Testis (tissue), 3 donors: Measurements from ENCODE around the gene ANO10. TPM values are rescaled to one million over a fixed set of nuclear protein-coding genes. Genes with fewer than 3 reads are reported as not detected.

ENCODE experiments used
- DNase-seq: peaks from one replicate; pipeline ENCODE4 v3.0.0-alpha.2; 2019
- H3K27ac ChIP-seq, 2 donors: fragments of 200-600 bp; sonication (generic); one replicate each; pipeline ENCODE4 v1.5.1; 2019
- H3K27me3 ChIP-seq: fragments of 200-600 bp; sonication (generic); one replicate; pipeline ENCODE4 v1.5.1; 2019
- H3K36me3 ChIP-seq: fragments of 200-600 bp; sonication (generic); one replicate; pipeline ENCODE4 v1.5.1; 2017; ENCODE audit warnings: low read depth; ENCODE audit errors: missing control alignments
- H3K4me1 ChIP-seq: fragments of 200-600 bp; sonication (generic); one replicate; pipeline ENCODE4 v1.5.1; 2019
- H3K4me3 ChIP-seq, 2 donors: fragments of 200-600 bp; sonication (generic); one replicate each; pipeline ENCODE4 v1.5.1; 2017 to 2019
- H3K9me3 ChIP-seq: fragments of 200-600 bp; sonication (generic); one replicate; pipeline ENCODE4 v1.5.1; 2017
- POLR2A ChIP-seq: fragments of 450-650 bp; IDR thresholded peaks from one replicate; pipeline ENCODE4 v1.6.1; 2017; ENCODE audit warnings: antibody characterized with exemption, mild to moderate bottlenecking, moderate library complexity
- WGBS, 2 donors: methylation state at CpG; one replicate each; pipeline ENCODE4 v1.1.5; 2018; 5-methylcytosine and 5-hydroxymethylcytosine counted together
- intact Hi-C: fragments of 100-400 bp; cut with DNase I; formaldehyde crosslinking; loops from one replicate; pipeline ENCODE4 v1.15.1; 2023; ENCODE audit warnings: low total_unique reads
- polyA plus RNA-seq: library from polyadenylated mRNA; stranded (reverse); fragments of 350-450 nt; fragmentation: Illumina TruSeq; extraction: RNeasy Lipid Tissue Mini Kit (QIAGEN cat#74804); gene quantifications from one replicate; pipeline ENCODE4 v1.2.3, GENCODE V29; 2014; ENCODE audit warnings: low read depth, low replicate concordance; ENCODE audit not compliant: insufficient read depth
- total RNA-seq, 2 donors: library from RNA; depleted of rRNA; stranded (reverse); fragments of >200 nt; gene quantifications; one replicate each; pipeline ENCODE4 v1.2.3, GENCODE V29; 2016
- TF ChIP-seq, protein P1 (sequence below), 3 experiments: fragments of 450-650 bp in 2 of 3; fragments of 200-600 bp in 1 of 3; sonication (generic) in 1 of 3; IDR thresholded peaks; one replicate each; pipeline ENCODE4 v1.5.1; 2016 to 2019; ENCODE audit warnings: antibody characterized with exemption in 3 of 3, mild to moderate bottlenecking in 2 of 3, moderate library complexity in 1 of 3

ANO10 gene
- total and polyA plus RNA-seq, 3 donors from 2014 or later: 19.9 to 26.3 (median 25.0) TPM

DNA sequence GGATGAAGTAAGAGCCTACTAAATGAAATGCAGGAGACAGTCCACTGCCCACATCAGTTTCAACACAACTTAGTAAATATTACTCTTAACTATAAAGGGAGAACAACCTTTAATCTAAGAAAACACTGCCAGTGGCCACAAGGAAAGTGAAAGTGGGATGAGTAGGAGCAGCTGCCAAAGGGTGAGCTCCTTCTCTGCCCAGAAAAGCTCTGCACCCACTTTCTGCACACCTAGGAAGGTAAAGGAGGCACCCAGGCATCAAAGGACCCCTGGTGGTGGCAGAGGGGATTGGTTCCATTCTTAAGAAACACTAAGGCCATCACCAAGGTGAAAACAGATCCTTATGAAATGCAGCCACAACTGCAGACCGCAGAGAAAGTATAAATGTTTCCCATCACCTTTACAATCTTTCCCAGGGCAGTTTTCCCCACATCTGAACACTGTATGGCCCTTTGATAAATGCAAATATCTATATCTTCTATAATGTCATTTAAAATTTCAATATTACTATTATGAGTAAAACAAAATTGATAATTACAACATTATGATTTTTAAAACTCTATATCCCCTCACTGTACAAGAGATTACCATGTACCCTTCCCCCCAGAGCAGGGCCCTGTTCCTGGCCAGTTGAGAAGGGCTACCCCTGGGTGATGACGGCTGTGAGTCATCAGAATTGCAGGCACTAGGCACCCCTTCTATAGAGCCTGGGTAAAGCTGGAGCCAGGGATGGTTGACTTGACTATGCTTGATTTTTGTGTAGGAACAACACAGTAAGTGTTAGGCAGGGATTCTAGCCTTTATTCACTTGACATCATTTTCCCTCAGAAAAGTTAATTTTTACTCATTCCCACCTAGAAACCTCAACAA is 243.5 kb downstream of the ANO10 start:
- TF ChIP-seq, protein P1, sequence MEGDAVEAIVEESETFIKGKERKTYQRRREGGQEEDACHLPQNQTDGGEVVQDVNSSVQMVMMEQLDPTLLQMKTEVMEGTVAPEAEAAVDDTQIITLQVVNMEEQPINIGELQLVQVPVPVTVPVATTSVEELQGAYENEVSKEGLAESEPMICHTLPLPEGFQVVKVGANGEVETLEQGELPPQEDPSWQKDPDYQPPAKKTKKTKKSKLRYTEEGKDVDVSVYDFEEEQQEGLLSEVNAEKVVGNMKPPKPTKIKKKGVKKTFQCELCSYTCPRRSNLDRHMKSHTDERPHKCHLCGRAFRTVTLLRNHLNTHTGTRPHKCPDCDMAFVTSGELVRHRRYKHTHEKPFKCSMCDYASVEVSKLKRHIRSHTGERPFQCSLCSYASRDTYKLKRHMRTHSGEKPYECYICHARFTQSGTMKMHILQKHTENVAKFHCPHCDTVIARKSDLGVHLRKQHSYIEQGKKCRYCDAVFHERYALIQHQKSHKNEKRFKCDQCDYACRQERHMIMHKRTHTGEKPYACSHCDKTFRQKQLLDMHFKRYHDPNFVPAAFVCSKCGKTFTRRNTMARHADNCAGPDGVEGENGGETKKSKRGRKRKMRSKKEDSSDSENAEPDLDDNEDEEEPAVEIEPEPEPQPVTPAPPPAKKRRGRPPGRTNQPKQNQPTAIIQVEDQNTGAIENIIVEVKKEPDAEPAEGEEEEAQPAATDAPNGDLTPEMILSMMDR (IDR thresholded peaks at IDR 0.05): peak in 1 of 3 experiments; percentile 40
- no peak for TF ChIP-seq POLR2A
- Histone ChIP-seq H3K36me3 (no peaks in the 10 kb centered on the region), H3K27me3 (no peaks in the 10 kb centered on the region), H3K4me1 (peaks cover 4% of the 10 kb centered on the region), H3K27ac (no peak overlapping the region), H3K9me3 (no peaks in the 10 kb centered on the region), H3K4me3 (no peak overlapping the region)
- intact Hi-C loops: no loop called here
- 89 to 95% methylated on average over 2 of the region's 2 CpGs for WGBS, 2 donors
- peak; percentile 33 for DNase-seq

- Histone ChIP-seq H3K4me1 (no peaks in the 10 kb centered on the region), H3K27ac (no peak overlapping the region), H3K27me3 (no peaks in the 10 kb centered on the region), H3K36me3 (no peaks in the 10 kb centered on the region), H3K9me3 (no peaks in the 10 kb centered on the region), H3K4me3 (no peak overlapping the region)
- WGBS, 2 donors: 83 to 100% methylated on average over 3 of the region's 3 CpGs
- TF ChIP-seq POLR2A: no peak
- TF ChIP-seq, protein P1 (IDR thresholded peaks at IDR 0.05): no peak
- intact Hi-C loops: no loop called here
- DNase-seq: no peak
Observed at GRCh38 chr3:43373560-43373928, 248.3 kb downstream of the ANO10 start.

DNA sequence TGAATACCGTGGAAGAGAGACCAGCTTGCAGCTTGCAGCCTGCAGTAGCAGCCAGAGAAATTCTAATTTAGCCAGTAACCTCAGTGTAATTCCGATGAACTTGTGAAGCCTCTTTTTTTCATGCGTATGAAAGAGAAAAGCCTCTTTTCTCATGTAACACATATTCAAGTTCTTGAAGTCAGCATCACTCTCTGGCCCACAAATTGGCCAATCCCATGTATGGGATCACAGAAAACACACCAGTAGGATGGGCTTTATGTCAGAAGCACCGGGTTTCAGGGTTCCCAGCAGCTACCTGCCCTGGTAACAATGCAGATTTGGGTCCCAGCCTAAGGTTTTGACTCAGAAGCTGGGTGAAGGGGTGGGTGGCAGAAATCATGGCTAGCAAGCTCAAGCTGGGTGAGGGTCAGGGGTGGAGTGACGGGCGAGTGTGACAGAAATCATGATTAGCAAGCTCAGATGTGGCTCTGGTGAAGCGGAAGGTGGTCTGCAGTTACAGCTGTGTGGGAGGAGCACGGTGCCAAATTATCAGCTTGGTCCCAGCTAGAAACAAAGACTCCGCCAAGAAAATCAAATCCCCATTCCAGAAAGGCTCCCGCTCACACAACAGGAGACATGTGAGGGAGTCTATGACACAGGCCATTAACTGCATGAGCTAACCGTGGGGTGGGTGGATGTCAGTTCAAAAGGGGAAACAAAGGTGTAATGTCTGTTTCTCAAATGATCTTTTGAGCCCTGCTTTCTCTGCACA is 248.8 kb downstream of the ANO10 start:
- no peaks in the 10 kb centered on the region for H3K4me1 ChIP-seq
- H3K36me3 ChIP-seq: no peaks in the 10 kb centered on the region
- no peak overlapping the region for H3K4me3 ChIP-seq
- no peaks in the 10 kb centered on the region for H3K27me3 ChIP-seq
- TF ChIP-seq, protein P1 (IDR thresholded peaks at IDR 0.05): no peak
- no peak for TF ChIP-seq POLR2A
- 84 to 88% methylated on average over 11 of the region's 11 CpGs for WGBS, 2 donors
- intact Hi-C loops: no loop called here
- H3K9me3 ChIP-seq: no peaks in the 10 kb centered on the region
- no peak for DNase-seq
- H3K27ac ChIP-seq: no peak overlapping the region

DNA sequence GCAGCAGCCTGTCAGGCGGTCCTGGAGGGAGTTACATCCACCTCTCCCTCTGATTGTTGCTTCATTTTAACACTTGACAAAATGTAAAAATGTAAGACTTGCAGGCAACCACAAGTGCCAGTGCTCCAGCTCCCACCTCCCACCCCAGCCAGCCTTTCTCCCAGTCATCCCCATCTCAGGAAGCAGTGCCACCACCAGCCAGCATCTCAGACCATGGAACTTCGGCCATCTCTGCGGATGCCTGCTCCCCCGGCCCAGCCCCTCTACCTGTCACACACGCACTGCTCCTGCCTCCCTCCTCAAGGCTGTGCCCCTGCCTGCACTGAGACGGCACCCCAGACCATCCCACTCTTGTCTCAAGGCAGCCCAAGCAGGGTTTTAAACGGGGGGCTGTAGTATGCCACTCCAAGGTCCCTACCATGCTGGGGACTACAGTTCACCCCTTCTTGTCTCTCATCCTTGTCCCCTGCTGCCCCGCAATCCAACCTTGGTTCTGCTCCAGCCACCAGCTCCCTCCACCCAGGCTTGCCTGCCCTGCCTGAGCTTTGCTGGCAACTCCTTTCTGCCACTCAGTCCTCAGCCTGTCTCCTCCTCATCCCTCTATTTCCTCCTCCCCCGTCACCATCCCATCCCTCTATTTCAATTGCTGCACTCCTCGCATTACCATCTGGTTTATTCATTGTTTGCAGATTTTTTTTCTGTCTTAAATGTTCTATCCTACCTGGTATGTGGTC is 249.6 kb downstream of the ANO10 start:
- no peak for DNase-seq

More for the DNA sequence above, 249.6 kb downstream of the ANO10 start:
- H3K4me3 ChIP-seq: no peak overlapping the region
- WGBS, 2 donors: 94 to 95% methylated on average over 9 to 10 of the region's 10 CpGs
- H3K27ac ChIP-seq: no peak overlapping the region
- no peaks in the 10 kb centered on the region for H3K4me1 ChIP-seq
- no peaks in the 10 kb centered on the region for H3K27me3 ChIP-seq
- intact Hi-C loops: no loop called here
- no peaks in the 10 kb centered on the region for H3K9me3 ChIP-seq
- H3K36me3 ChIP-seq: no peaks in the 10 kb centered on the region
- TF ChIP-seq, protein P1 (IDR thresholded peaks at IDR 0.05): no peak
- no peak for TF ChIP-seq POLR2A
